Measurements from ENCODE around the gene ELF3.
A peak's percentile ranks its signal among the peaks of the same experiment; 100 is the strongest.
"Not testable (repeated sequence)": the region's sequence is repeated elsewhere in the genome, so short reads cannot be mapped to it uniquely, and the experiment has no call there.

Gene ELF3

GRCh38 chr1:202010180-202011015, at the start of gene ELF3:
Gene ELF3, plus strand, starts transcription at chr1:202010587. Its CDS starts 550 bp downstream, at chr1:202011137.
- DNase-seq, result no peak

GRCh38 chr1:201962382-201962781, 48.0 kb upstream of the ELF3 start:
- DNase-seq, result not testable (repeated sequence)

GRCh38 chr1:201964261-201964660, 46.1 kb upstream of the ELF3 start:
- DNase-seq, result no peak

GRCh38 chr1:201966171-201966570, 44.2 kb upstream of the ELF3 start:
- DNase-seq, result no peak

- no peak for DNase-seq
Observed at GRCh38 chr1:201968202-201968925, 42.0 kb upstream of the ELF3 start.

- no peak for DNase-seq
Observed at GRCh38 chr1:201970334-201971159, 39.8 kb upstream of the ELF3 start.

GRCh38 chr1:201982082-201982622, 28.2 kb upstream of the ELF3 start:
- peak; percentile 83 for DNase-seq

- peak; percentile 83 for DNase-seq
Observed at GRCh38 chr1:201982623-201983379, 27.6 kb upstream of the ELF3 start, which contains the start of gene RNPEP. Gene RNPEP, plus strand, starts transcription at chr1:201982648. Its CDS starts 19 bp downstream, at chr1:201982667.

- no peak for DNase-seq
Observed at GRCh38 chr1:201983380-201983805, 27.0 kb upstream of the ELF3 start.

- DNase-seq, result no peak
Observed at GRCh38 chr1:201984446-201984845, 25.9 kb upstream of the ELF3 start.

GRCh38 chr1:201985355-201985754, 25.0 kb upstream of the ELF3 start:
- no peak for DNase-seq

- no peak for DNase-seq
Observed at GRCh38 chr1:201988601-201989000, 21.8 kb upstream of the ELF3 start.

GRCh38 chr1:201989354-201990128, 20.8 kb upstream of the ELF3 start:
- no peak for DNase-seq

GRCh38 chr1:201990427-201990826, 20.0 kb upstream of the ELF3 start:
- DNase-seq, result no peak

- no peak for DNase-seq
Observed at GRCh38 chr1:201999625-202000238, 10.7 kb upstream of the ELF3 start.

- DNase-seq, result no peak
Observed at GRCh38 chr1:202002507-202002906, 7.9 kb upstream of the ELF3 start.

- no peak for DNase-seq
Observed at GRCh38 chr1:202004711-202005110, 5.7 kb upstream of the ELF3 start.

- DNase-seq, result no peak
Observed at GRCh38 chr1:202005958-202006357, 4.4 kb upstream of the ELF3 start.

GRCh38 chr1:202007304-202007703, 3.1 kb upstream of the ELF3 start:
- no peak for DNase-seq

GRCh38 chr1:202007805-202008489, 2.4 kb upstream of the ELF3 start:
- DNase-seq, result no peak

All from left hindlimb (tissue), 1 donor.